Measurements from ENCODE around the gene FLRT1.

FLRT1 gene

GRCh38 chr11:64036087-64037026 is 626 bp downstream of the FLRT1 start:
- no peak for DNase-seq (ENCODE audit: low read depth in 1 of 2, low spot score in 1 of 2)
- no peak overlapping the region for H3K27ac ChIP-seq (replicated peaks)
- peak overlapping the region; percentile 26 for H3K4me3 ChIP-seq (replicated peaks; ENCODE audit: insufficient read depth, low read length)
- peaks cover 25% of the 10 kb centered on the region for H3K27me3 ChIP-seq (ENCODE audit: insufficient read depth, poor library complexity, severe bottlenecking)
- TF ChIP-seq POLR2AphosphoS5 (IDR thresholded peaks at IDR 0.05; ENCODE audit: low read depth) (no peak), GABPA (IDR thresholded peaks at IDR 0.05; ENCODE audit: low read depth) (no peak)
- TF ChIP-seq, protein P1, sequence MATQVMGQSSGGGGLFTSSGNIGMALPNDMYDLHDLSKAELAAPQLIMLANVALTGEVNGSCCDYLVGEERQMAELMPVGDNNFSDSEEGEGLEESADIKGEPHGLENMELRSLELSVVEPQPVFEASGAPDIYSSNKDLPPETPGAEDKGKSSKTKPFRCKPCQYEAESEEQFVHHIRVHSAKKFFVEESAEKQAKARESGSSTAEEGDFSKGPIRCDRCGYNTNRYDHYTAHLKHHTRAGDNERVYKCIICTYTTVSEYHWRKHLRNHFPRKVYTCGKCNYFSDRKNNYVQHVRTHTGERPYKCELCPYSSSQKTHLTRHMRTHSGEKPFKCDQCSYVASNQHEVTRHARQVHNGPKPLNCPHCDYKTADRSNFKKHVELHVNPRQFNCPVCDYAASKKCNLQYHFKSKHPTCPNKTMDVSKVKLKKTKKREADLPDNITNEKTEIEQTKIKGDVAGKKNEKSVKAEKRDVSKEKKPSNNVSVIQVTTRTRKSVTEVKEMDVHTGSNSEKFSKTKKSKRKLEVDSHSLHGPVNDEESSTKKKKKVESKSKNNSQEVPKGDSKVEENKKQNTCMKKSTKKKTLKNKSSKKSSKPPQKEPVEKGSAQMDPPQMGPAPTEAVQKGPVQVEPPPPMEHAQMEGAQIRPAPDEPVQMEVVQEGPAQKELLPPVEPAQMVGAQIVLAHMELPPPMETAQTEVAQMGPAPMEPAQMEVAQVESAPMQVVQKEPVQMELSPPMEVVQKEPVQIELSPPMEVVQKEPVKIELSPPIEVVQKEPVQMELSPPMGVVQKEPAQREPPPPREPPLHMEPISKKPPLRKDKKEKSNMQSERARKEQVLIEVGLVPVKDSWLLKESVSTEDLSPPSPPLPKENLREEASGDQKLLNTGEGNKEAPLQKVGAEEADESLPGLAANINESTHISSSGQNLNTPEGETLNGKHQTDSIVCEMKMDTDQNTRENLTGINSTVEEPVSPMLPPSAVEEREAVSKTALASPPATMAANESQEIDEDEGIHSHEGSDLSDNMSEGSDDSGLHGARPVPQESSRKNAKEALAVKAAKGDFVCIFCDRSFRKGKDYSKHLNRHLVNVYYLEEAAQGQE (IDR thresholded peaks at IDR 0.05; ENCODE audit: insufficient replicate concordance, low read depth), result no peak
- TF ChIP-seq, protein P2, sequence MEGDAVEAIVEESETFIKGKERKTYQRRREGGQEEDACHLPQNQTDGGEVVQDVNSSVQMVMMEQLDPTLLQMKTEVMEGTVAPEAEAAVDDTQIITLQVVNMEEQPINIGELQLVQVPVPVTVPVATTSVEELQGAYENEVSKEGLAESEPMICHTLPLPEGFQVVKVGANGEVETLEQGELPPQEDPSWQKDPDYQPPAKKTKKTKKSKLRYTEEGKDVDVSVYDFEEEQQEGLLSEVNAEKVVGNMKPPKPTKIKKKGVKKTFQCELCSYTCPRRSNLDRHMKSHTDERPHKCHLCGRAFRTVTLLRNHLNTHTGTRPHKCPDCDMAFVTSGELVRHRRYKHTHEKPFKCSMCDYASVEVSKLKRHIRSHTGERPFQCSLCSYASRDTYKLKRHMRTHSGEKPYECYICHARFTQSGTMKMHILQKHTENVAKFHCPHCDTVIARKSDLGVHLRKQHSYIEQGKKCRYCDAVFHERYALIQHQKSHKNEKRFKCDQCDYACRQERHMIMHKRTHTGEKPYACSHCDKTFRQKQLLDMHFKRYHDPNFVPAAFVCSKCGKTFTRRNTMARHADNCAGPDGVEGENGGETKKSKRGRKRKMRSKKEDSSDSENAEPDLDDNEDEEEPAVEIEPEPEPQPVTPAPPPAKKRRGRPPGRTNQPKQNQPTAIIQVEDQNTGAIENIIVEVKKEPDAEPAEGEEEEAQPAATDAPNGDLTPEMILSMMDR (IDR thresholded peaks at IDR 0.05; ENCODE audit: insufficient read depth, low read length), result no peak

DNA sequence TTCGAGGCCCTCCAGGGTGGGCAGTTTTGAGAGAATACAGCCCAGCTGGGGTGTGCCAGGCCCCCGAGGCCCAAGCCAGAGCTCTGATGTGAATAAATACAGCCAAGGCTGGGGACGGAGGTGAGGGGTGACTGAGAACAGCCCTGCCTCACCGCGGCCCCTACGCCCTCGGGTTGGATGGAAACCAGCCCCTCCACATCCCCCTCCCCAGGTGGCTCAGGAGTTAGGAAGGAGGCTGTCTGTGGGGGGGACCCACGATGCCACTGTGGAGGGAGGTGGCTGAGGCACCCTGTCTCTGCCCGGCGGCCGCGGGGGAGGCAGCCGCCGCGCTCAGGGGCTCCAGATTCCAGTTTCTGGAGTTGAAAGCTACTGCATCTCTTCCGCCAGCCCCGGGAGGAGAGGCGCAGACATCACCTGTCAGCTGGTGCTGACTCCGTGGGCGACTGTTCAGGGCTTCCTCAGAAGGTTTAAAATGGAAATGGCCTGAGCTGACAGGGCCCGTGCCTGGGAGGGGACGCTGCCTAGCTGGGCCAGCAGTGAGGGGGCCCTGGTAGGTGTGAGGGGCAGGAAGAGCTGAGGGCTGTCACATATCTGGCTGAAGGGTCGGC is 1.4 kb downstream of the FLRT1 start:
- TF ChIP-seq, protein P1 (IDR thresholded peaks at IDR 0.05; ENCODE audit: insufficient replicate concordance, low read depth), result no peak
- TF ChIP-seq SPI1 (IDR thresholded peaks at IDR 0.05; ENCODE audit: borderline replicate concordance, low read depth) (no peak), POLR2AphosphoS5 (IDR thresholded peaks at IDR 0.05; ENCODE audit: low read depth) (no peak; the same call in 1 of the 2 replicates), GABPA (IDR thresholded peaks at IDR 0.05; ENCODE audit: low read depth) (no peak)
- TF ChIP-seq, protein P2 (IDR thresholded peaks at IDR 0.05; ENCODE audit: insufficient read depth, low read length), result no peak
- H3K4me3 ChIP-seq (replicated peaks; ENCODE audit: insufficient read depth, low read length), result no peak overlapping the region
- peaks cover 25% of the 10 kb centered on the region for H3K27me3 ChIP-seq (ENCODE audit: insufficient read depth, poor library complexity, severe bottlenecking)
- H3K27ac ChIP-seq (replicated peaks), result no peak overlapping the region
- DNase-seq (ENCODE audit: low read depth in 1 of 2, low spot score in 1 of 2), result no peak

DNA sequence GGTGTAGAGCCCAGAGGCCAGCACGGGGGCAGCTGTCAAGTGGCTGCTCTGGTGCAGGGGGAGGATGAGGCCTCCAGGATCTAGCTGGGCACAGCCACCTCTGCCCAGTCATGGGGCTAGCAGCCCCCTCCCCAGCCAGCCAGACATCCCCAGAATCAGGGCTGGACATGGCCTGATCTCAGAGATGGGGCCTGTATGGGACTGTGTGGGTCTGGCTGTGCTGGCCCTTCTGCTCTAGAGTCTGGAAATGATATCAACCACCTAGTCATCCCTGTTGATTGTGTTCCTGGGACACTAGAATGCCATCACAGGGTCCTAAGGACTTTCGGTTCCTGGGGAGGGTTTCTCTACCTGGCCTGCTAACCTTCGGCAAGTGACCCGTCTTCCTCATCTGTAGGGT is 2.8 kb downstream of the FLRT1 start:
- H3K27ac ChIP-seq (replicated peaks), result no peak overlapping the region
- no peak for DNase-seq (ENCODE audit: low read depth in 1 of 2, low spot score in 1 of 2)
- TF ChIP-seq, protein P2 (IDR thresholded peaks at IDR 0.05; ENCODE audit: insufficient read depth, low read length), result no peak
- TF ChIP-seq, protein P1 (IDR thresholded peaks at IDR 0.05; ENCODE audit: insufficient replicate concordance, low read depth), result no peak
- TF ChIP-seq GABPA (IDR thresholded peaks at IDR 0.05; ENCODE audit: low read depth), result no peak
- no peak for TF ChIP-seq POLR2AphosphoS5 (IDR thresholded peaks at IDR 0.05; ENCODE audit: low read depth)
- no peak for TF ChIP-seq SPI1 (IDR thresholded peaks at IDR 0.05; ENCODE audit: borderline replicate concordance, low read depth)
- peaks cover 25% of the 10 kb centered on the region for H3K27me3 ChIP-seq (ENCODE audit: insufficient read depth, poor library complexity, severe bottlenecking)
- H3K4me3 ChIP-seq (replicated peaks; ENCODE audit: insufficient read depth, low read length), result no peak overlapping the region
